GM19328 (cell line): ENCODE data around the gene VAMP3.
A peak's percentile ranks its signal among the peaks of the same experiment; 100 is the strongest.
"Not testable (repeated sequence)": the region's sequence is repeated elsewhere in the genome, so short reads cannot be mapped to it uniquely, and the experiment has no call there.

Experiments
- ATAC-seq: cut with Tn5 transposase; IDR thresholded peaks from one replicate; pipeline ENCODE4 v1.9.1; 2021; ENCODE audit warnings: mild to moderate bottlenecking, moderate library complexity; ENCODE audit not compliant: unreplicated experiment

Gene VAMP3

GRCh38 chr1:7767176-7767575 lies 3.9 kb upstream of the VAMP3 start:
- no peak for ATAC-seq

DNA sequence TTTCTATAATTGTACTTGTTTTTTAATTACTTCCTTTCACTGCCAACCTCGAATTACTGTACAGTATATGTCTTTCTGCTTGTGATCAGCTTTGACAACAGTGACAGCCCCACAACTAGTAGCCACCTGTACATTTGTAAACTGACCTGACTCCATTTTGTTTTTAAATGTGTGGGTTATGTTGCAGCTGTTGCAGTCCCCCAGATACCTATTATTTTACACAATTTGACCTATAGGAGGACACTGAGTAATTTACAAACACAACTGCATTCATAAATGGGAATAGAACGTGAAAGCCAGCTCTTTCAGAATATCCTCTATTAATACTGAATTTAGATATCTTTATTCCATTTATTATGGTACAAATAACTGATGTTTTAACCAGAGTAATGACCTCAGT lies 2.5 kb upstream of the VAMP3 start:
- ATAC-seq, result no peak

DNA sequence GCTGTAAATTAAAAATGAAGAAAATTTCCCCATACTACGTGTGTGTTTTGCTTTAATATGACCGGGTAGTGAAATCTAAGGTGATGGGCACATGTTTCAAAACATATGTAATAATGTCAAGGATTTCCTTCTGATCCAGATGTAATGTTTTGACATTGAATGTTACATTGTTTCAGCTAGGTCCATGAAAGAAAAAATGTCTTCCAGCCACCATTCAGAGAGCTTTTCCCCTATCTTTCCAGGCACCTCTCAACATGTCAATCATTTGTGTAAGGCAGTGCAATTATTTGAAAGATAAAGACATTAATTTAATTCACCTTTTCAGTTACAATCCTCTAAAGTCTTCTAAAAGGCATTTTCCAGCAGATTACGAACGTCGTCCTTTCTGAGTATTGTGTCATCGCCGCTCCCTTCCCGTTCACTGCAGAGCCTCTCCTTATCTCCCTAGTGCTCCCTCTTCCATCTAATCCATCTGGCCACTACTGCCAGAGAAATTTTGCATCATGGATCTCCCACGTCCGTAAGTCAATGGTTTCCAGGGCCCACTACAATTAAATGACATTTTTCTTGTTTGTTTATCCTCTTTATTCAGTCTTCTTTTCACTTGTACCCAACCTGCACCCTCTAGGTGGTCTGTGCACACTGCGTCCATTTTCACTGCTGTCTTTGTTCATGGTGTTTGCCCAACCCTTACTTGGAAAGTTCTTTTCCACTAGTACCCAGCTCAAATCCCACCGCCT lies 1.3 kb upstream of the VAMP3 start:
- no peak for ATAC-seq

- ATAC-seq, result no peak
Measured at GRCh38 chr1:7770669-7770996, 463 bp upstream of the VAMP3 start.

DNA sequence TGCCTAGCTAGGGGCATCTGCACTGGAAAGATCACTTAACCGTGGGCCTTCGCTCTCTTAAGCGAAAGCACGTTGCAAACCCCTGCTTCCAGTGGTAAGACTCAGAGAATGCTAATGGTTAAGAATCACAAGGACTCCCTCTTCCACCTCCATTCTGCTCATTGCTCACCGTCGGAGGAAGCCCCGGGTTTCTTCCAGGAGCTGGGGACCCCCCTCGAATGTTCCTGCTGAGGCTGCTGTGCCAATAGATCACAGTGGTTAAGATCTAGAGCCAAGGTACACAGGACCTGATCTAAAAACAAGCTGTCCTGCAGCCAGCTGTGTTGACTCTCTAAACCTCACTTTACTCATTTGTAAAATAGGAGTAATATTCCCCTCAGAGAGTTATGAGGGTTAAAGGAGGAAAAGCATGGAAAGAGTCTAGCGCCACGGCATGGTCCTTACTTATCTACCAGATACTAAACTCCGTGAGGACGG lies 765 bp downstream of the VAMP3 start:
- no peak for ATAC-seq

GRCh38 chr1:7777591-7777990 lies 6.5 kb downstream of the VAMP3 start:
- ATAC-seq, result no peak

GRCh38 chr1:7778133-7778628 lies 7.1 kb downstream of the VAMP3 start:
- ATAC-seq, result no peak

DNA sequence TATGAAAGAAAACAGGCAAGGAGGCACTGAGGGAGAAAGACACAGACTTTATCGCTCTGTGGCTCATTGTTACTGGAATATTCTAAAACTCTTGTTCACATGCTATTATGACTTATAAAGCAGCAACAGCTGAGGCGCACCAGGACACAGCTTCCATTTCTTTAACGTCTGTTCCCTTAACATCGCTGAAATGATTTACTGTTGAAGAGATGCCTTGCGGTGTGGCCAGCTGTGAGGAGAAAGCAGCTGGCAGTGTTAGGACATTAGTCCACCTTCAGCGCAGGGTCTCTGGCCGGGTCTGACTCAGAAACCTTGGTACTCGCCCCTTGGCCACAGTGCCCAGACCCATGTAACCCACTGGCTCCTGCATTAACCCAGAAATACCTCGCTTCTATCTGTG lies 9.9 kb downstream of the VAMP3 start:
- ATAC-seq, result no peak

- ATAC-seq, result no peak
Measured at GRCh38 chr1:7781501-7781900, 10.4 kb downstream of the VAMP3 start.

GRCh38 chr1:7781923-7782495 lies 10.9 kb downstream of the VAMP3 start:
- no peak for ATAC-seq

- no peak for ATAC-seq
Measured at GRCh38 chr1:7783178-7783711, 12.1 kb downstream of the VAMP3 start.

DNA sequence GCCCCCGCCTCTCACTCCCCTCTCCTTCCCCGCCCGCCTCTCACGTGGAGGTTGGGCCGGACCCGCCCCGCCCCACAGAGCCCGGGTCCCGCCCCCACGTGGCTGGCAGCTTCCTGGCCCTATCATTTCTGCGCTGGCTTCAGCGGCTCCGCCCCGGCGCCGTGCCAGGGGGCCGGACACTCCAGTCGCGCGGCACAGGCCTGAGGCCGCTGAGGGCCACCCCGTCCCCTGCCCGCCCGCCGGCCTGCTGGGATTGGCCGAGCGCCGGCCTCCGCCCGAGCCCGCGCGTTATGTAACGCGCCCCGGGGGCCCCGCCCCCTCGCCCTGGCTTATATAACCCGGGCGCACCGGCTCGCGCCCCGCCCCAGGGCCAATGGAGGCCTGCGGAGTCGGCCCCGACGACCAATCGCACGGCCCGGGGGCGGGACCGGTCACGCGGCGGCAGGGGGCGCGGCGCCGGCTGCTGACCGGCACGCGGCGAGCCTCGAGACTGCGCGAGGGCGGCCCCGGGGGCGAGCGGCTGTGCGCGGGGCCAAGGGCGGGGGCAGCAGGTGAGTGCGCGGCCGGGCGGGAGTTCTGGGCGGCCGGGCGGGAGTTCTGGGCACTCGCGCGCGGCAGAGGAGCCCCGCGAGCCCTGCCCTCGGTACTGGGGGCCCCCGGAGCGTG lies 12.9 kb downstream of the VAMP3 start, which contains the start of gene PER3:
Gene PER3 (plus strand): TSS at position 466 of the 666 bp plus-strand sequence. CDS start 587 bp downstream, outside the sequence.
- ATAC-seq, result peak; percentile 91

GRCh38 chr1:7784492-7785071 lies 13.5 kb downstream of the VAMP3 start:
- no peak for ATAC-seq

DNA sequence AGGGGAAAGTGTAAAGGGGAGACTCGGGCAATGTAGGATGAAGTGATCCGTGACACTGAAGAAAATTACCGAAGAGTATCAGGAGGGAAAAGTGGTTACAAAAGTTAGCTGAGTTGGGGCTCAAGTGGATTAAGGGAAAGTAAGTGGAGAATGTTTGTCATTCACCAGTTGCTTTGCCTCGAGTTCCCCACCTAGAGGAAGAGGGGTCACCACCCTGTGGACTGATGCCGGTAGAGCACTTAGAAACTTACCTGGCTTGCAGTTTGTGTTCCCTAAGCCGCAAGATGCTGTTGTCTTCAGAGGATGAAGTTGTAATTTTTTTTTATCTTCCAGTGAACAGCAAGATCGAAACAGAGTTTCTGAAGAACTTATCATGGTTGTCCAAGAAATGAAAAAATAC lies 14.0 kb downstream of the VAMP3 start:
- no peak for ATAC-seq

DNA sequence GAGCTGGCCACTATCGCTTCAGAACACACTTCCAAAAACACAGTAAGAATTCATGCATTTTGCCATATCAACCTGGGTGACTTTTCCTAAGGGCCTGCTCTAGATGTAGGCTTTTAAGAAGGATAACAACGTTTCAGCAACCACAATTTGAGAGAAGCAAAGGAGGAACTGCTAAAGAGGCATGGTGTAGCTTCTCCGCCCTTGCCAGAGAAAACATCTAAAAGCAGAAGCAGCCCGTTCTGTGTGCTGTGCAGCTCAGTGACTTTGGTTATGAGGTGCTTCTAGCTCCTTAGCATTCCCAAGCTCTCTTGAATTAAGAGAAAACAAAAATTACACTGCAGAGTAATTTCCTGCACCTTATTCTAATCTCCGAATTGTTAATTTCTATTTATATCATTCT lies 15.7 kb downstream of the VAMP3 start:
- ATAC-seq, result no peak

DNA sequence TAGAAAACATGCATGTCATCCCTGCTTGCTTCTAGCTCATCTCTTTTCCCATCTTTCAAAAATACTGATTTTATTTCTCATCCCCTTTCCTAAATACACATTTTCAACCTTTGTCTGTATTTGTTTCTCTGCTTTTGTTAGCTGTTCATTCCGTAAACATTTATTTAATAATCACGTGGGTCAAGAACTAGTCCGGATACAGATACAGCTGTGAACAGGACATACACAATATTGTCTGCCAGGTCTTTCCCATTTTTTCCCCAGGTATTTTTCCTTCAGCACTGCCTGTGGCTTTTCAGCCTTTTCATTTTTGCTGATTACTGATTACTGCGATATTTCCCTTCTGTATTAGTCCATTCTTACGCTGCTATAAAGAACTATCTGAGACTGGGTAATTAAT lies 18.7 kb downstream of the VAMP3 start:
- no peak for ATAC-seq

GRCh38 chr1:7791027-7791426 lies 19.9 kb downstream of the VAMP3 start:
- not testable (repeated sequence) for ATAC-seq

- ATAC-seq, result no peak
Measured at GRCh38 chr1:7795406-7795805, 24.3 kb downstream of the VAMP3 start.

DNA sequence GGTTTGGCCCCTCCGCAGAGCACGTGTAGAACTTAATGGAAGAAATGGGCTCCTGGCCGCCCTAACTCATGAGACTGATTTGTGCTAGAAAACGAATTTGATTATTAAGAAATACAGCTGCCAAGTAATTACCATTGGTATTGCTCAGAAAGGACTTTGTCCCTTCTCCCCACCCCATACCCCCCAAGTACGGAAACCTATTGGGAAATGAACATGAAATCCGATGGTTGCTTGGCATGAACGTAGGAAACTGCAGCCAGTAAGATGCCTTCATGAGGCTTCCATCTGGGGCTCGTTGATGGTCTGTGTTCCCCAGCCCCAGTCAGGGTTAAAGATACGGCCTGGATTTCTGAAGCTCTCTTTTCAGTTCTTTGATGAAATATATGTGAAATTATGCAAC lies 34.4 kb downstream of the VAMP3 start:
- no peak for ATAC-seq

GRCh38 chr1:7808253-7808844 lies 37.3 kb downstream of the VAMP3 start:
- ATAC-seq, result no peak

DNA sequence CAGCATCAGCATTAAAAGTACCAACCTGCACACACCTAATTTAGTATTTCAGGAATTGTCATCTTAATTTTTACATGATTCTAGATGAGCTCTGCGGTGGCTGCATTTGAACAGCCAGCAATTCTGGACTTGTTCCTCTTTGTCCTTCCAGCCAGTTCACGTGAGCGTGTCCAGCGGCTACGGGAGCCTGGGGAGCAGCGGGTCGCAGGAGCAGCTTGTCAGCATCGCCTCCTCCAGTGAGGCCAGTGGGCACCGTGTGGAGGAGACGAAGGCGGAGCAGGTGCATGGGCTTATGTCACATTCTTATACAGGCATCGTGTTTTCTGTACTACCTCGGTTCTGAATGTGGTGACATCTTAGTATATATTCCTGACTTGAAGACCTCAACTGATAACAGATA lies 38.6 kb downstream of the VAMP3 start:
- ATAC-seq, result no peak
